Measurements from ENCODE around the gene CNN2. TPM values are rescaled to one million over a fixed set of nuclear protein-coding genes. Genes with fewer than 3 reads are reported as not detected.
A peak's percentile ranks its signal among the peaks of the same experiment; 100 is the strongest.

Gene CNN2
- total RNA-seq, 5 donors from 2014 or later (not counting 1 experiment from before 2014, with no cell fraction given): 239 to 385 (median 314) TPM

DNA sequence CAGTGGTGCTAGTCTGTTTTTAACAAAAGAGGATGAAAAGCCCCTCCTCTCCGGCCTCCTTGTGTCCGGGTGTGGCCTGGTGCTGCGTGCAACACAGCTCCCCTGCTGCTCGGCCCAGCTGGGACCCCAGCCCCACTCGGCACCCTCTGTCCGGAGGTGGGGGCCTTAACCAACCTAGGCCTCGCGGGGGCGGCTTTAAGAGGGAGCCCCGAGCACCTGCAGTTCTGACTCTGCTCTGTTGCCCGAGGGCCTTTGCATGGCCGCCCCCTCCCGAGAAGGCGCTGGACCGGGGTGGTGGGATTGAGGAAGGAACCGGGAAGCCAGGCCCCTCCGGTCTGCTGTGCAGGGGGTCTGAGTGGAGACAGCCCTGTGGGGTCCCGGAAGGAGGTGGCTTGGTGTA, 31.9 kb upstream of the CNN2 start:
- H3K27ac ChIP-seq (ENCODE audit: low read length): no peak overlapping the region
- no peak overlapping the region for H3K4me3 ChIP-seq (ENCODE audit: control insufficient read depth in 1 of 2, extremely low read depth in 1 of 2, low read length in 1 of 2)
- Mint-ChIP-seq H3K4me3 (no peak overlapping the region), H3K9me3 (no peaks in the 10 kb centered on the region), H3K4me1 (peaks cover 9 to 17% (median 10%) of the 10 kb centered on the region in 3 donors), H3K27me3 (peaks cover 13 to 16% of the 10 kb centered on the region in 2 donors), H3K36me3 (peaks cover 3% of the 10 kb centered on the region), H3K27ac (no peak overlapping the region)
- peaks cover 7 to 40% of the 10 kb centered on the region in 2 experiments for H3K27me3 ChIP-seq (replicated peaks in 1 of 2; ENCODE audit: control insufficient read depth in 2 of 2, extremely low read depth in 1 of 2, insufficient read depth in 2 of 2, low read length in 1 of 2)
- no peaks in the 10 kb centered on the region for H3K9me3 ChIP-seq
- H3K36me3 ChIP-seq (ENCODE audit: control insufficient read depth in 2 of 2, extremely low read depth in 1 of 2, insufficient read depth in 1 of 2, low read length in 1 of 2): peaks cover 14 to 30% of the 10 kb centered on the region in 2 donors
- POLR2A ChIA-PET: no interaction called here
- ATAC-seq (replicated peaks in 1 of 4) (no peak), DNase-seq (no peak)
- CTCF ChIA-PET: no interaction called here
- H3K4me1 ChIP-seq (ENCODE audit: control insufficient read depth in 1 of 2, extremely low read depth in 1 of 2, insufficient read depth in 2 of 2, low read length in 2 of 2): peaks cover 2 to 23% of the 10 kb centered on the region in 2 experiments
- 91% methylated on average over 12 of the region's 18 CpGs for WGBS (ENCODE audit: insufficient coverage)

DNA sequence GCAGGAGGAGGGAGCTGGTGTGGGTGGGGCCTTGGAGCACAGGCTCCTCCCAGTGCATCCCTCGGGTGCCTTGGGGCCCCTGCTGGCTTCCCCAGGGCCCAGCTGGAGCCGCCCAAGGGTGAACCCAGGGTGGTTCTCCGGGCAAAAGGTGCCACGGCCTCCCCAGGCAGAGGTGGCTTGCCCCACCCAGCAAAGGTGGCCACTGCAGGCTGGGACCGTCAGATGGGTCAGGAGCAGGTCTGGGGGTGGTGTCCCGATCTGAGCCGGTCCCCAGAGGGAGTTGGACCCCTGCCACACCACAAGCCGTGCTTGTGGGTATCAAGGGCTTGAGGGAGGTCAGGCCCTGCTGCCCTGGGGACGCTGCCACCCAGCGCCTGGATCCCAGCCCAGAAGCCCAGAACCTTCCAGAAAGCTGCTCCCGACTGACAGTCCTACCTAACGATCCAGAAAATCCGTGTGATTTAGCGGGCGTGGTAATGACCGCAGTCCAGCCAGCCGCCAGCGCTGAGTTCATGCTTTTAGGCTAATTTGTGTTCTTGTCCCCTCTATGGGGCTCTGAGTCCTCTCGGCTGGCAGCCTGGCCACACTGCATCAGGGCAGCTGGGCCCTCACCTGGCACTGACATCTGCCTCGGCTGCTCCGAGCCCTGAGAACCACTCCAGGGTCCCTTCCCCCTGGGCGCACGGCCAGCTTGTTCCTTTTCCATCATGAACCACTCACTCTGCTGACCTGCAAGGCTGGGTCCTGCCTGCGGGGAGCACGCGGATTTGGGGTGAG, 31.2 kb upstream of the CNN2 start:
- DNase-seq (no peak), ATAC-seq (replicated peaks in 1 of 4) (no peak)
- peaks cover 13 to 19% of the 10 kb centered on the region in 2 donors for H3K27me3 Mint-ChIP-seq
- no peak overlapping the region for H3K27ac Mint-ChIP-seq
- Histone ChIP-seq H3K4me3 (ENCODE audit: control insufficient read depth in 1 of 2, extremely low read depth in 1 of 2, low read length in 1 of 2) (no peak overlapping the region), H3K27me3 (replicated peaks in 1 of 2; ENCODE audit: control insufficient read depth in 2 of 2, extremely low read depth in 1 of 2, insufficient read depth in 2 of 2, low read length in 1 of 2) (peaks cover 7 to 46% of the 10 kb centered on the region in 2 experiments), H3K4me1 (ENCODE audit: control insufficient read depth in 1 of 2, extremely low read depth in 1 of 2, insufficient read depth in 2 of 2, low read length in 2 of 2) (peaks cover 2 to 24% of the 10 kb centered on the region in 2 experiments), H3K27ac (ENCODE audit: low read length) (no peak overlapping the region), H3K9me3 (no peaks in the 10 kb centered on the region), H3K36me3 (ENCODE audit: control insufficient read depth in 2 of 2, extremely low read depth in 1 of 2, insufficient read depth in 1 of 2, low read length in 1 of 2) (peaks cover 10 to 25% of the 10 kb centered on the region in 2 donors)
- H3K4me1 Mint-ChIP-seq: peaks cover 9 to 17% (median 10%) of the 10 kb centered on the region in 3 donors
- H3K4me3 Mint-ChIP-seq: no peak overlapping the region
- ChIA-PET POLR2A (no interaction called here), CTCF (no interaction called here)
- WGBS (ENCODE audit: insufficient coverage): 86% methylated on average over 16 of the region's 26 CpGs
- H3K9me3 Mint-ChIP-seq: no peaks in the 10 kb centered on the region
- H3K36me3 Mint-ChIP-seq: peaks cover 3% of the 10 kb centered on the region

DNA sequence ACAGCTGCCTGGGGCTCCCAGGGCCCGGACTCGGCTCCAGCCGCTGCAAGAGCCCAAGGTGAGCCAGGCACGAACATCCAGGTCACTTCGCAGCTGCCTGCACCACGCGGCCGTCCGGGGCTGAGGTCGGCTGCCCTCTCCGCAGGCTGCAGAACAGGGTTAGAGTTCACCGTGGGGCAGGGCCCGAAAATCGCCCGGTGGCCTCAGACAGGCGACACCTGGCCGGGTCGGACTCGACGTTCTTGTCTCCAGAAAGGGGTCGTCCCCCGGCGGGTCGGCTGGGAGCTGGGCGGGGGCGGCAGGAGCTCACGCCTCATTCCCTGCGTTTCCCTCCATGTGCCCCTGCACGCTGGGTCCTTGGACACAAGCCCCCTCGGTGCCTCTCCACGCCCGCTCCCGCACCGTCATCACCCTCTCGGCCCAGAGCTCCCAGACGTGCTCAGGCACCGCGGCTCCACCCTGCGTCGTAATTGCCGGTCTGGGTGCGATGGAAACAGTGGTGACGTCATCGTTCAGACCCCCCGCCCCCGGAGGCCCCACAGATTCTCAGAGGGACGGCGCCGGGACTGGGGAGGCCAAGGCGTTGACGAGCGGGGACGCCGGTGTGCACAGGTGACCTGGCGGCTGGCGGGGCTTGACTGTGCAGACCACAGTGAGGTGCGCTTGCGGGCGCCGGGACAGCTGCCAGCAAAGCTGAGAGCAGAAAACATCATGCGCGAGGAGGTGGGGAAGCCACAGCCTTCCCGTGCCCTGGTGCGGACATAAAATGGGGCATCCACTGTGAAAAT, 30.2 kb upstream of the CNN2 start:
- Mint-ChIP-seq H3K27ac (peak overlapping the region; percentile 49 to 69), H3K27me3 (peaks cover 13 to 22% of the 10 kb centered on the region in 2 donors), H3K4me3 (peak overlapping the region; percentile 68 to 79 (median 70)), H3K36me3 (peaks cover 3% of the 10 kb centered on the region), H3K4me1 (peaks cover 10 to 19% (median 14%) of the 10 kb centered on the region in 3 donors), H3K9me3 (no peaks in the 10 kb centered on the region)
- H3K27me3 ChIP-seq (replicated peaks in 1 of 2; ENCODE audit: control insufficient read depth in 2 of 2, extremely low read depth in 1 of 2, insufficient read depth in 2 of 2, low read length in 1 of 2): peaks cover 7 to 51% of the 10 kb centered on the region in 2 experiments
- POLR2A ChIA-PET: no interaction called here
- peaks cover 3 to 22% of the 10 kb centered on the region in 2 donors for H3K36me3 ChIP-seq (ENCODE audit: control insufficient read depth in 2 of 2, extremely low read depth in 1 of 2, insufficient read depth in 1 of 2, low read length in 1 of 2)
- H3K4me1 ChIP-seq (ENCODE audit: control insufficient read depth in 1 of 2, extremely low read depth in 1 of 2, insufficient read depth in 2 of 2, low read length in 2 of 2): peaks cover 2 to 31% of the 10 kb centered on the region in 2 experiments
- WGBS (ENCODE audit: insufficient coverage): 22% methylated on average over 60 of the region's 64 CpGs
- H3K27ac ChIP-seq (ENCODE audit: low read length): peak overlapping the region; percentile 35
- DNase-seq (peak; percentile 45 to 95 (median 80)), ATAC-seq (replicated peaks in 1 of 4) (peak; percentile 50 to 82 (median 61))
- CTCF ChIA-PET: interaction anchor here in 1 of 2 donors (0.6 to 1.0 kb wide), 3 partner anchors 12 to 82 kb away, joined by 3 to 9 read pairs (median 3); partner anchors contain the start of gene WDR18
- no peaks in the 10 kb centered on the region for H3K9me3 ChIP-seq
- peak overlapping the region; percentile 45 to 52 for H3K4me3 ChIP-seq (ENCODE audit: control insufficient read depth in 1 of 2, extremely low read depth in 1 of 2, low read length in 1 of 2)

DNA sequence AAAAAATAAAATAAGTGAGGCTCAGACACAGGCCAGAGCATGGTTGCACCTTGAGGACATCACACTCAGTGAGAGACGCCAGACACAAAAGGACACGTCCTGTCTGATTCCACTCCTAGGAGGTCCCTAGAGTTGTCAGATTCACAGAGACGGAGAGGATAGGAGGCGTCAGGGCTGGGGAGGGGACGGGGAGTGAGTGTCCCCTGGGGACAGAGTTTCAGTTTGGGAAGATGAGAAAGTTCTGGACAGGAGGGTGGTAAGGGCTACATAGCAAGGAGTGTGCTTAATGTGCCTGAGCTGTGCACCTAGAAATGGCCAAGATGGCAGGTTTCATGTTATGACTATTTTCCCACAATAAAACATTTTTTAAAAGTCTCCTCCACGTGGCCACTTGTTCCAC, 28.3 kb upstream of the CNN2 start:
- H3K4me1 Mint-ChIP-seq: peaks cover 15 to 21% (median 15%) of the 10 kb centered on the region in 3 donors
- H3K4me3 Mint-ChIP-seq: no peak overlapping the region
- H3K9me3 Mint-ChIP-seq: no peaks in the 10 kb centered on the region
- H3K36me3 Mint-ChIP-seq: no peaks in the 10 kb centered on the region
- DNase-seq: no peak
- ChIA-PET CTCF (interaction anchor here in 1 of 2 donors (0.7 kb wide), 1 partner anchor 255 kb away, joined by 5 read pairs; no protein-coding TSS in a partner anchor), POLR2A (interaction anchor here in 1 of 2 donors (0.7 kb wide), 1 partner anchor 149 kb away, joined by 4 read pairs; no protein-coding TSS in a partner anchor)
- peaks cover 2 to 39% of the 10 kb centered on the region in 2 experiments for H3K4me1 ChIP-seq (ENCODE audit: control insufficient read depth in 1 of 2, extremely low read depth in 1 of 2, insufficient read depth in 2 of 2, low read length in 2 of 2)
- peaks cover 0 to 13% of the 10 kb centered on the region in 2 donors for H3K36me3 ChIP-seq (ENCODE audit: control insufficient read depth in 2 of 2, extremely low read depth in 1 of 2, insufficient read depth in 1 of 2, low read length in 1 of 2)
- ATAC-seq (replicated peaks in 1 of 4): no peak
- no peak overlapping the region for H3K4me3 ChIP-seq (ENCODE audit: control insufficient read depth in 1 of 2, extremely low read depth in 1 of 2, low read length in 1 of 2)
- 63% methylated on average over 4 of the region's 6 CpGs for WGBS (ENCODE audit: insufficient coverage)
- H3K27me3 ChIP-seq (replicated peaks in 1 of 2; ENCODE audit: control insufficient read depth in 2 of 2, extremely low read depth in 1 of 2, insufficient read depth in 2 of 2, low read length in 1 of 2): peaks cover 7 to 68% of the 10 kb centered on the region in 2 experiments
- H3K27me3 Mint-ChIP-seq: peaks cover 17 to 29% of the 10 kb centered on the region in 2 donors
- no peaks in the 10 kb centered on the region for H3K9me3 ChIP-seq
- no peak overlapping the region for H3K27ac Mint-ChIP-seq
- no peak overlapping the region for H3K27ac ChIP-seq (ENCODE audit: low read length)

DNA sequence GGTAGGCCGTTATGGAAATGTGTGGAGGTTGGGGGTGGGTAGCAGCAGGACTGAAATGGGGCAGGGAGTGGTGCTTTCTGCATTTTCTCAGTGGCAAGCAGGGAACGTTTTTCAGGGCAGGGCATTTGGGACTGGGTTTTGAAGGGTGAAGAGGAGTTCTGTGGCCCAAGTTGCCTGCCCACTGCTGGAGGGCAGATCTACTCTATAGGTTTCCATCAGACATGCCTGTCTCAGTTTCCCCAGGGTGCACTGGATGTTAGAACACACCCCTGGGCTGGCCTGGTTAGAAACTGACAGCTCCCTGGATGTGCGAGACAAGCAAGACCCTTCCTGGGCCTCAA, 27.1 kb upstream of the CNN2 start:
- H3K4me3 Mint-ChIP-seq: peak overlapping the region in 2 of 3 donors; percentile 54 to 66
- no peak for ATAC-seq (replicated peaks in 1 of 4)
- no peak for DNase-seq
- no peaks in the 10 kb centered on the region for H3K9me3 Mint-ChIP-seq
- ChIA-PET CTCF (interaction anchor here (0.6 to 0.9 kb wide), 2 partner anchors 62 to 207 kb away, joined by 3 read pairs; no protein-coding TSS in a partner anchor), POLR2A (interaction anchor here in 1 of 2 donors (0.7 kb wide), 1 partner anchor 469 kb away, joined by 3 read pairs; no protein-coding TSS in a partner anchor)
- no peaks in the 10 kb centered on the region for H3K36me3 Mint-ChIP-seq
- Histone ChIP-seq H3K36me3 (ENCODE audit: control insufficient read depth in 2 of 2, extremely low read depth in 1 of 2, insufficient read depth in 1 of 2, low read length in 1 of 2) (peaks cover 0 to 3% of the 10 kb centered on the region in 2 donors), H3K4me3 (ENCODE audit: control insufficient read depth in 1 of 2, extremely low read depth in 1 of 2, low read length in 1 of 2) (no peak overlapping the region), H3K9me3 (no peaks in the 10 kb centered on the region), H3K27me3 (replicated peaks in 1 of 2; ENCODE audit: control insufficient read depth in 2 of 2, extremely low read depth in 1 of 2, insufficient read depth in 2 of 2, low read length in 1 of 2) (peaks cover 7 to 74% of the 10 kb centered on the region in 2 experiments), H3K27ac (ENCODE audit: low read length) (no peak overlapping the region), H3K4me1 (ENCODE audit: control insufficient read depth in 1 of 2, extremely low read depth in 1 of 2, insufficient read depth in 2 of 2, low read length in 2 of 2) (peaks cover 2 to 39% of the 10 kb centered on the region in 2 experiments)
- WGBS (ENCODE audit: insufficient coverage): 65% methylated on average over 3 of the region's 3 CpGs
- peaks cover 15 to 21% (median 15%) of the 10 kb centered on the region in 3 donors for H3K4me1 Mint-ChIP-seq
- peak overlapping the region in 1 of 2 donors; percentile 57 for H3K27ac Mint-ChIP-seq
- peaks cover 17 to 29% of the 10 kb centered on the region in 2 donors for H3K27me3 Mint-ChIP-seq

DNA sequence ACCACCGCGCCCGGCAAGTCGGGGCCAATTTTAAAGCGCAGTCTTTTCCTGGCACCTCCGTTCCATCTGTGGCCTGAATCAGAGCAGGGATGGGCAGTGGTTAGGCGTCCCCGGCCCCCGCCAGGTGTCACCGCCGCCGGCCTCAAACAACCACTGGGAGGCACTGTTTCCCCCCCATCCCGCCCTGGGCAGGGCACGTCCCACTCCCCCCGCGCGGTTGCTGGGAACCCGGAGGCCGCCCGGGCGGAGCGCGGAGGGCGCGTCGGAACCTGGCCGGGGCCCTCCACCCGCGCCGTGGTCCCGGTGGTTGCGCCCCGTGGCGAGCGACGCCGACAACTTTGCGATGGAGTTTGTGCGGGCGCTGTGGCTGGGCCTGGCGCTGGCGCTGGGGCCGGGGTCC, 26.3 kb upstream of the CNN2 start, which contains the start of gene GRIN3B:
GRIN3B (plus strand) TSS at position 325 of the 400 bp plus-strand sequence; CDS start at position 344, 19 bp downstream.
- Mint-ChIP-seq H3K4me3 (peak within 1 kb of the TSS; percentile 36 to 66 (median 54)), H3K4me1 (peaks cover 15 to 21% (median 15%) of the 10 kb centered on the region in 3 donors), H3K9me3 (no peaks in the 10 kb centered on the region), H3K36me3 (no peaks in the 10 kb centered on the region), H3K27ac (peak within 1 kb of the TSS in 1 of 2 donors; percentile 57), H3K27me3 (peaks cover 17 to 29% of the 10 kb centered on the region in 2 donors)
- Histone ChIP-seq H3K27ac (ENCODE audit: low read length) (no peak within 1 kb of the TSS), H3K4me1 (ENCODE audit: control insufficient read depth in 1 of 2, extremely low read depth in 1 of 2, insufficient read depth in 2 of 2, low read length in 2 of 2) (peaks cover 2 to 39% of the 10 kb centered on the region in 2 experiments), H3K9me3 (no peaks in the 10 kb centered on the region), H3K27me3 (replicated peaks in 1 of 2; ENCODE audit: control insufficient read depth in 2 of 2, extremely low read depth in 1 of 2, insufficient read depth in 2 of 2, low read length in 1 of 2) (peaks cover 7 to 74% of the 10 kb centered on the region in 2 experiments), H3K4me3 (ENCODE audit: control insufficient read depth in 1 of 2, extremely low read depth in 1 of 2, low read length in 1 of 2) (peak within 1 kb of the TSS in 1 of 2 donors; percentile 32), H3K36me3 (ENCODE audit: control insufficient read depth in 2 of 2, extremely low read depth in 1 of 2, insufficient read depth in 1 of 2, low read length in 1 of 2) (no peaks in the 10 kb centered on the region)
- CTCF ChIA-PET: interaction anchor here in 1 of 2 donors (0.9 kb wide), 1 partner anchor 208 kb away, joined by 3 read pairs; no protein-coding TSS in a partner anchor
- POLR2A ChIA-PET: no interaction called here
- WGBS (ENCODE audit: insufficient coverage): 1% methylated on average over 43 of the region's 43 CpGs
- peak in 32 of 35 experiments; percentile 29 to 74 (median 48) for DNase-seq
- ATAC-seq (replicated peaks in 1 of 4): peak; percentile 20 to 55 (median 30)

All from T-cell (primary cell).